HG03095 (cell line): Measurements from ENCODE around the gene RNU4-1.
"Not testable (repeated sequence)": the region's sequence is repeated elsewhere in the genome, so short reads cannot be mapped to it uniquely, and the experiment has no call there.

Experiments used
- ATAC-seq: cut with Tn5 transposase; IDR thresholded peaks from one replicate; pipeline ENCODE4 v1.9.1; 2021; ENCODE audit warnings: moderate library complexity; ENCODE audit not compliant: unreplicated experiment

The RNU4-1 gene

DNA sequence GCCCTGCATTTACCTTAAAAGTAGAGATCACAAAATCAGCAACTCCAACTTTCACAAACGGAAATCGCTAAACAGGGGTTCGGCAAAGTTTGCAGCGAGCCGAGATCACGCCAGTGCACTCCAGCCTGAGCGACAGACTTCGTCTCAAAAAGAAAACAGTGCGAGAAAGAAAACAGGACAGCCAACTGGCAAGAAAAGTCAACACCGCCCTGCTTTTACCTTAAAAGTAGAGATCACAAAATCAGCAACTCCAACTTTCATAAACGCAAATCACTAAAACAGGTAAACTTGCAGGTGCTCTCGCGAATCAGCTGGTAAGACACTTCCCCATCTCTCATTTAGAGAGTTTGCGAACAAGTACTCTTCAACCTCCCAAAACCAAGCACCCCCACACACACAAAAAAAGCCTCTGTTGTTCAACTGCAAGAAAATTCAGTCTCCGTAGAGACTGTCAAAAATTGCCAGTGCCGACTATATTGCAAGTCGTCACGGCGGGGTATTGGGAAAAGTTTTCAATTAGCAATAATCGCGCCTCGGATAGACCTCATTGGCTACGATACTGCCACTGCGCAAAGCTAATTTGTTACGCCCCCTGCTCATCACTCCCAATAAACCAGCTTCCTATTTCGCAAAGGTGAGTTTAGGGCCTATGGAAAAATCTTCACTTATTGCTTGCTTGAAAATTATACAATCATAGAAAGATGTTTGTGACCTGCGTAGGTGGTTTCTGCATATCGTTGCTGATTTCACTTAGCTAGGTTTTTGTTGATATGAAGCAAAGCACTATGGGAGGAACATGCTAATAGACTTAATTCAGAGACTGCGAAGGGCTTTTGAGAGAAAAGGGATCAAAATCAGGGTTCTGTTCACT is at the start of gene RNU4-1:
Gene RNU4-1 (minus strand): TSS at position 577 of the 871 bp plus-strand sequence.
- ATAC-seq = peak; percentile 34

DNA sequence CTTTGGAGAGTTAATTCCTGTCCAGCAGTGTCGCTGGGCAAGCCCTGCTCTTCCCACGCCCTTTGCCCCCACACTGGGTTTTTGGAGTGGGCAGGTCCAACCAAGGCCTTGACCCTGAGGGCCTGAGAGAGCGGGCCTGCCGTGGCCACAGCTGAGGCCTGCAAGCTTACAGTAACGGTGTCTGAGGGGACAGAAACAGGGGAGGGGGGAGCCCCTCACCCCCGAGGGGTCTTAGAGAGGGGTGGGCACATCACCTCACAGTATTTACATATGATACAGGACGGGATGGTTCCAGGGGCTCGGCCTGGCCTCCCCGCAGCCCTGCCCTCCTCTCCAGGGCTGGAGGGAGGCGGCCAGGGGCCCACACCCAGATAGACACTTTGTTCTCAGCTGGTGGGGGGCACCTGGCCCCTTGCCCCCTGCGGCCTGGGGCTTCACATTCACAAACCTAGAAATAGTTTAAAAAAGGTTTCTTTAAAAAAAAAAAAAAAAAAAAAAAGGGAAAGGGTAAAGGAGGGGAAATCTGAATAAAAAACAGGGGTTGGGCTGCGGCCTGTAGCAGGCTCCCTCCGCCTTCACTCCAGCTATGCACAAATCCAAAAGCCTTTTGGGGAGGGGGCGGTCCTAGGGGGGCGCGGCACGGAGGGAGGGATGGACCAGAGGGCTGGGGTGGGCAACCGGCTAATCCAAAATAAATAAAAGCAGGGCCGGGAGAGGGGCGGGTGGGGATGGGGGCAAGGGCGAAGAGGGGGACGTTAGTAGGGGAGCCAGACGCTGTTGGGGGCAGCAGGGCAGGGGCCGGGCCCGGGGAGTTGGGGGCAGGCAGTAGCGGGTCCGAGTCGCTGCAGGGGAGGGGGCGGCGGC is 49.4 kb upstream of the RNU4-1 start:
- ATAC-seq = no peak

GRCh38 chr12:120339256-120339655 is 46.2 kb upstream of the RNU4-1 start:
- no peak for ATAC-seq

GRCh38 chr12:120337730-120338129 is 44.7 kb upstream of the RNU4-1 start:
- no peak for ATAC-seq

DNA sequence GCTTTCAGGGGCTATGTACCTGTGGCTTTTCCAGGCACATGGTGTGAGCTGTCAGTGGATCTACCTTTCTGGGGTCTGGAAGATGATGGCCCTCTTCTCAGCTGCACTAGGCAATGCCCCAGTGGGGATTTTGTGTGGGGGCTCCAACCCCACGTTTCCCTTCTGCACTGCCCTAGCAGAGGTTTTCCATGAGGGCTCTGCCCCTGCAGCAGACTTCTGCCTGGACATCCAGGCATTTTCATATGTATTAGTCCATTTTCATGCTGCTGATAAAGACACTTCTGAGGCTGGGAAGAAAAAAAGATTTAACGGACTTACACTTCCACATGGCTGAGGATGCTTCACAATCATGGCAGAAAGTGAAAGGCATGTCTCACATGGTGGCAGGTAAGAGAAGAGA is 43.4 kb upstream of the RNU4-1 start:
- not testable (repeated sequence) for ATAC-seq

- not testable (repeated sequence) for ATAC-seq
Observed at GRCh38 chr12:120335447-120335846, 42.4 kb upstream of the RNU4-1 start.

DNA sequence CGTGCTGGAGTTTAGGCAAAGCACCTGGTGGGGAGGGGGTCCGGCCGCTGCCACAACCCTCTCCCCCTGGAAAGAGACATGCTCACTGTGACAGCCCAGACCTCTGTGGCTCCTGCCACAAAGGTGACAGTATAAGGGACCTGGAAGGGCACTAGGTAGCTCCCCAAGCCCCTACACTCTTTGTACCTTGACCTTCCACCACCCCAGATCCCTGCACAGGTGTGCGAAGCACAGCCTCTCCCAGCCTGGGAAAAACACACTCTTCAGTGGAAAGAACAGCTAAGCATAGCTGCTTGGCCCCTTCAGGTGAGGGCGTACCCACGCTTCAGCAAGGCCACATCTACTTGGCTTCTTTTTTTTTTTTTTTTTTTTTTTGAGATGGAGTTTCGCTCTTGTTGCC is 39.5 kb upstream of the RNU4-1 start:
- ATAC-seq = no peak

- no peak for ATAC-seq
Observed at GRCh38 chr12:120332041-120332440, 39.0 kb upstream of the RNU4-1 start.

DNA sequence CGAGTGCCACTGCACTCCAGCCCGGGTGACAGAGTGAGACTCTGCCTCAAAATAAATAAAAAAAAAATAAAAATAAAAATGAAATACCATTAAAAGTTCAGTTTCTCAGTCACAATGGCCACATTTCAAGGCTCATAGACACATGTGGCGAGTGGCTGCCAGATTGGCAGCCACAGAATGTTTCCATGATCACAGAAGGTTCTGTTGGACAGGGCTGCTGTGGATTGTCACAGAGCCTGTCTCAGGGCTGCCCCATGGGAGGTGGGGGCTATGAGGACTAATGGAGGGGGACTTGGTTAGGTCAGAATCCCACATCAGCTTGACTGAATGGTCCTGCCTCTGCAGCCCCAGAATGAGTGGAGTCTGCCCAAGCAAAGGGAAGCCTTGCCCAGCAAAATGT is 38.4 kb upstream of the RNU4-1 start:
- ATAC-seq = no peak

GRCh38 chr12:120328228-120328627 is 35.2 kb upstream of the RNU4-1 start:
- no peak for ATAC-seq

GRCh38 chr12:120327593-120327992 is 34.6 kb upstream of the RNU4-1 start, which contains the start of gene PLA2G1B:
TSS of gene PLA2G1B (minus strand) at chr12:120327779. CDS start at chr12:120327753, 26 bp downstream.
- ATAC-seq = no peak

DNA sequence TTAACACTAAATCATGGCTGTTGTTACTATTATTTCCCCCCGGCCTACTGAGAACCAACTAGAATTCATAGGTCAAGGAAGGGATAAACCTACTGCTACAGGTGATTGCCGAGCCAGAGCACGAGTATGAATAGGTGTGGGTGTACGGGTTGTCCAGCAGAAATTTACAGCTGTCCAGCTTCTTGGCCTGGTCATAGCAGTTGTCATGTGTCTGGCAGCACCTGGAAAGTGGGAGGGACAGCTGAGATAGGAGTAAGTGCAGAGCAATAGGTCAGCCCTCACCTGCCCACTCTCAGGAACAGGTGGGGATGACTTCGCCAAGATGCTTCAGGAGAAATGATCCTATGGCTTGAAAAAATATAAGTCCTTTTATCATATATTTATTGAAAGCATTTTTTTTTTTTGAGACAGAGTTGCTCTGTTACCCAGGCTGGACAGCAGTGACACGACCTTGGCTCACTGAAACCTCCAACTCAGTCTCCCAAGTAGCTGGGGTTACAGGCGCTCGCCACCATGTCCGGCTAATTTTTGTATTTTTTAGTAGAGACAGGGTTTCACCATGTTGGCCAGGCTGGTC is 31.9 kb upstream of the RNU4-1 start:
- ATAC-seq = no peak

DNA sequence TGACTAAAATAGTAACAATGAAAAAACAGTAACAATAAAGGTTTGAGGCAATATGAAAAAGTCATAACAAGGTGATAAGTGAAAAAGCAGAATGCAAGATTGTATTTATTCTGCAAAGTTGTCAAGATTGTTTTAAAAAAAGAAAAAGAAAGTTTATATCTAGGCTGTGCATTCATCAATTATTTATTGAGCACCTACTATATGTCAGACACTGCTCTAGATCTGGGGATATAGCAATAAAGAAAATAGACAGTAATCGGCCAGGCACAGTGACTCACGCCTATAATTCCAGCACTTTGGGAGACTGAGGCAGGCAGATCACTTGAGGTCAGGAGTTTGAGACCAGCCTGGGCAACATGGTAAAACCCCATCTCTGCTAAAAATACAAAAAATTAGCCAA is 30.7 kb upstream of the RNU4-1 start:
- no peak for ATAC-seq

DNA sequence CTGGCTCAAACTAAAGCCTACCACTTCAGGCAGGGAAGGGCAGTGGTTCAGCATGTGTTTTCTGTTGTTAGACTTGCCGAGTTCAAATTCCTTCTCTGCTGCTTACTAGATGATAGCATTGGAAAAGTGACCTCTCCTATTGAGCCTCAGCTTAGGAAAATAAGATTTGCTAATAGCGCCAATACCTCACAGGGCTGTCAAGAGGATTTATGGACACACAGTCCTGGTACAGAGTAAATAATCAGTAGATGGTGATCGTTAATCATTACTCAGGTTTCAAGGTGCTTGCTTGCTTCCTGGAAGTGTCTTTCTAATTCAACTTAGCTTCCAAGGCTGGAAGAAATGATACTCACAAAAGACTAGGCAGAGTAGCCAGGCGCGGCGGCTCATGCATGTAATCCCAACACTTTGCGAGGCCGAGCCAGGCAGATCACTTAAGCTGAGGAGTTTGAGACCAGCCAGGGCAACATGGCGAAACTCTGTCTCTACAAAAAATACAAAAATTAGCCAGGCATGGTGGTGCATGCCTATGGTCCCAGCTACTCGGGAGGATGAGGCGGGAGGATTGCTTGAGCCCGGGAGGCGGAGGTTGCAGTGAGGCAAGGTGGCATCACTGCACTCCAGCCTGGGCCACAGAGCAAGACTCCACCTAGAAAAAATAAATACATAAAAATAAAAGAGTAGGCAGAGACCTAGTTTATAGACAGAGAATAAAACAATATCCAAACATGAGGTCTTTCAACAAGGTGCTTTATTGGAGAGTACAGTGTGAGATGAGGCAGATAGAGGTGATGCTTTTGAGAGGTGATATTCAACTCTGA is 28.6 kb upstream of the RNU4-1 start:
- no peak for ATAC-seq

GRCh38 chr12:120317224-120318105 is 24.4 kb upstream of the RNU4-1 start:
- ATAC-seq = peak; percentile 96

DNA sequence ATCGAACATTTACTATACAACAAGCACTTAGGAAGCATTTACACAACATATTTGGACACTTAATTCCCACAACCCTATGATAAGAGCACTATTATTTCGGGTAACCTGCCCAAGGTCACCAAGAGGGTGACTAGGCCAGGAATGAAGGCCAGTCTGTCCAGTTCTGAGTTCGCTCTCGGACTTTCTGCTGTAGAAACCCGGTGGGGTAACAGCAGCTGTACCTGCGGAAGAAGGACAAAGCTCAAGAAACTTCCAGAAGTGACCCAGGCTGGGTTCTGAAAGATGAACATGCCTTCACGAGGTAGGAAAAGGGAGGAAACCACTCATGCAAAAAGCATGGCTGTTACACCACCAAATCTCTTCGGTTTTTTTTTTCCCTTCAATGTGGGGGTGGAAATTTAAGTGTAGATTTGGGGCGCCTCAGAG is 23.8 kb upstream of the RNU4-1 start:
- ATAC-seq = no peak

DNA sequence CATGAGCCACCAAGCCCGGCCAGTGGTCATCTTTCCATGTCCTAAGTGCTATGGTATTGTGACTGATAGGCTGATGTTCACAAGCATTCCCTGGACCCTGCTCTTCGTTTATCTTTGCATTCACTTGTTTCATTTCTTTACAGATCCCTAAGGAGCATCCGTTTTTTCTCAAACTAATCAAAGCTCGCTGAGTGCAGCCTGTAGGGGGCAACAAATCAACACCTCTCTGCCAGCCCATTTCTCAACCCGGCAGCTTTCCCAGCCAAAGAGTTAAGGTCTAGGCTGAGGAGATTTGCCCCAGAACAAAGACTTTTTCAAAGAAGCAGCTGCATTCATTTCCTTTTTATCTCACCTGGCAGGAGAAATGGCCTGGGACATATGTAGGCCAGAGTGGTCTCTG is 21.2 kb upstream of the RNU4-1 start:
- ATAC-seq = no peak

DNA sequence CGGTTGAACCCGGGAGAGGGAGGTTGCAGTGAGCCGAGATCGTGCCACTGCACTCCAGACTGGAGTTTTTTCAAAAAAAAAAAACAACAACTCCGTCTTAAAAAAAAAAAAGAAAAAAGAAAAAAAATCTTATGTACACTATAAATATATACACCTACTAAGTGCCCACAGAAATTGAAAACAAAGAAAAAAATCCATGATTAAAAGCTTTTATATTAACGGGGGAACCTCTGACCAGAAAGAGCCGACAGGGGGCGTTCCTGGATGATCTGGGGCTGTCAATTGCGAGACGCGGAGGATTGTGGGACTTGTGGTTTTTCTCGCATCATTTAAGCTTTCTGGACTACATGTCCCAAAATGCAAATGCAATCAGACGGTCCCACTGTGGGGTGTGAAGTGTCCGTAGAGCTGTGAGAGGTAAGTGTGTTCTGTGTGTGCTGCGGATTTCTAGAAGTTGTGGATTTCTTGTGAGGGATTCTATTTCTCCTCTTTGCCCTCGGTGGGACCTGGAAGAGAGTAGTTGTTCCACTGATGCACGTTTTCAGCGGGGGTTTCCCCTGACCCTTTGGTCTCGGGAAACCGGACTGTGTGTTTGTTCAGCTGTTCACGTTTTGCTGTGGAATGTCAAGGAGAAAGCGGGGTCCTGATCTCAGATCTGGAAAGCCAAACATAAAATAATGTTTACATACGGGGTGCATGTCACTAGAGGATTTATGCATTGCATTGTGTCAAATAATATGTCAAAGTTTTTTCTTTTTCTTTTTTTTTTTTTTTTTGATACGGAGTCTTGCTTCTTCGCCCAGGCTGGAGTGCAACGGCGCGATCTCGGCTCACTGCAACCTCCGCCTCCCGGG is 9.2 kb upstream of the RNU4-1 start, which contains the start of gene SIRT4:
Gene SIRT4 (plus strand): TSS at position 360 of the 854 bp plus-strand sequence. CDS start 1,241 bp downstream, outside the sequence.
- peak; percentile 96 for ATAC-seq

- no peak for ATAC-seq
Observed at GRCh38 chr12:120292411-120292660, 701 bp downstream of the RNU4-1 start.
